ENCODE results near the gene PRCD.

- TF ChIP-seq CTCF (IDR thresholded peaks at IDR 0.05) (no peak), POLR2AphosphoS5 (IDR thresholded peaks at IDR 0.05; ENCODE audit: insufficient read depth in 1 of 2, low read depth in 1 of 2) (peak in 1 of 2 donors; percentile 23)
Measured at GRCh38 chr17:76586741-76587487, 47.1 kb downstream of the PRCD start.

All from vagina (tissue), 2 donors.